HL-60/S4 (cell line): ENCODE data around the gene ACADM.
"Not testable (repeated sequence)": the region's sequence is repeated elsewhere in the genome, so short reads cannot be mapped to it uniquely, and the experiment has no call there.

Source experiments
- in situ Hi-C: fragments of 300-500 bp; cut with MboI; formaldehyde crosslinking; loops from 2 replicates; pipeline ENCODE4 v1.14.3; 2022; ENCODE audit warnings: low sequenced_read_pairs

Gene ACADM

GRCh38 chr1:75791022-75791421 lies 66.5 kb downstream of the ACADM start:
- in situ Hi-C loops: no loop called here

DNA sequence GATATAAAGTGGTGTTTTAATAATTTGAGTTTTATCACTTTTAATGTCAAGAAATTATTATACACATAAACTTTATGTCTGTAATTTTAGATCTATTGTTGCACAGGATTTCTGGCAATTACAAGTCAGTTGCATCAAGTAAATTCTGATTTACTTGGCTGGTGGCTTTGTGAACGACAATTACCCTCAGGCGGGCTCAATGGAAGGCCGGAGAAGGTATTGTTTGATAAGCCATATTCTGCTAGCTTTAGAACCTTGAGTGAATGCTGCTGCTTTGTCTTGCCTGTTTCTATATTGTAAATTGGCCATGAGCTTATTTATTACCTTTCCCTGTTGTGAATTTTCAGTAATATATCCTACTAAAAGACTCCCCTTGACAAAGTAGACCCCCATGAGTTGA lies 67.6 kb downstream of the ACADM start:
- in situ Hi-C loops: no loop called here

GRCh38 chr1:75794382-75794781 lies 69.9 kb downstream of the ACADM start:
- in situ Hi-C loops: no loop called here

- in situ Hi-C loops: no loop called here
Measured at GRCh38 chr1:75795703-75796193, 71.2 kb downstream of the ACADM start.

DNA sequence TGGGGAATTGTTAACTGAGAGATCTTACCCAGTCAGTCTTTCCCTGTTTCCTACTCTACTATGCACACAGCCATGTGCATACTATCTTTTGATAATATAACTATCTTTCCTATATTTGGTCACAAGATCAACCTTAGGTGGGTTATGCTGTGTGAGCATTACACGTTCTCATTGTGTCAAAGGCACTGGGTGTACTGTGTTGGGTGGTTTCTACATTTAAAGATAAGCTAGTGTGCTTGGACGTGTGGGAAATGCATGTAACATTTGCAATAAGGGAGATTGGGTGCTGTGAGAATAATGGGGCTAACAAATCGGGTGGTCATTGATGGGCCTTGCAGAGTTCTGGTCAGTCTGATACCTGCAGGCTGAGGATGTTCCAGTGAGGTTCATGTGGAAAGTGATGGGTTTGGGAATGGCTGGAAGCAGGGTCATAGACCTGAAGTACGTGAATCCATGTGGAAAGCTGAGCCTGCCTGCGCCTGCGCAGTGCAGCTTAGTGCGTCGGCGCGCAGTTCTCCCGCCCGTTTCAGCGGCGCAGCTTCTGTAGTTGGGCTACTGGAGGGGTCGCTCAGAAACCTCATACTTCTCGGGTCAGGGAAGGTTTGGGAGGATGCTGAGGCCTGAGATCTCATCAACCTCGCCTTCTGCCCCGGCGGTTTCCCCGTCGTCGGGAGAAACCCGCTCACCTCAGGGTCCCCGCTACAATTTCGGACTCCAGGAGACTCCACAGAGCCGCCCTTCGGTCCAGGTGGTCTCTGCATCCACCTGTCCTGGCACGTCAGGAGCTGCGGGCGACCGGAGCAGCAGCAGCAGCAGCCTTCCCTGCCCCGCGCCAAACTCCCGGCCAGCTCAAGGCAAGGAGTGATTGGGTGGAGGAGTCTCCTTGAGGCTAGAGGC lies 72.1 kb downstream of the ACADM start, which contains the start of gene MSH4:
Gene MSH4 (plus strand): TSS at position 507 of the 897 bp plus-strand sequence. CDS start 104 bp downstream, at position 611.
- in situ Hi-C loops: no loop called here

- in situ Hi-C loops: no loop called here
Measured at GRCh38 chr1:75797273-75797588, 72.7 kb downstream of the ACADM start.

DNA sequence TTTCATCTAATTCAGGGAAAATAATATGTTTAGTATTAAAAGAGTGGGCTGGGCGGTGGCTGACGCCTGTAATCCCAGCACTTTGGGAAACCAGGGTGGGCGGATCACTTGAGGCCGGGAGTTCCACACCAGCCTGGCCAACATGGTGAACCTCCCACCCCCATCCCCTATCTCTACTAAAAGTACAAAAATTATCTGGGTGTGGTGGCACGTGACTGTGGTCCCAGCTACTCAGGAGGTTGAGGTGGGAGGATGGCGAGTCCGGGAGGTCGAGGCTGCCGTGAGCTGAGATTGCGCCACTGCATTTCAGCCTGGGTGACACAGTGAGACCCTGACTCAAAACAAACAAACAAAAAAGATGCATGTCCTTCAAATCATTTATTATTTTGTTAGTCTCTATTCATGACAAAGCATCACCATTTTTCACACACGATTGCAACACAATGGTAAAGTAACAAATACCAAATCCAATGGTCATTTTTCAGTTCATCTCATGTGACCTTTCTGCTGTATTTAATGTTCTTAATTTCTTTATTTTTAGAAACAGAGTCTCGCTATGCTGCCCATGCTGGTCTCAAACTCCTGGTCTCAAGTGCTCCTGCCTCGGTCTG lies 73.2 kb downstream of the ACADM start:
- in situ Hi-C loops: no loop called here

DNA sequence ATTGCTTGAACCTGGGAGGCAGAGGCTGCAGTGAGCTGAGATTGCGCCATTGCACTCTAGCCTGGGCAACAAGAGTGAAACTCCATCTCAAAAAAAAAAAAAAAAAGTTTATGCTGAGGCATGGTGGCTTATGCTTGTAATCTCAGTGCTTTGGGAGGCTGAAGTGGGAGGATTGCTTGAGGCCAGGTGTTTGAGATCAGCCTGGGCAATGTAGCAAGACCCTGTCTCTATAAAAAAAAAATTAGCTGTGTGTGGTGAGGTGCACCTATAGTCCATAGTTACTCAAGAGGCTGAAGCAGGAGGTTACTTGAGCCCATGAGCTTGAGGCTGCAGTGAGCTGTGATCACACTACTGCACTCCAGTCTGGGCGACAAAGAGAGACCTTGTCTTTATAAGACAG lies 77.0 kb downstream of the ACADM start:
- in situ Hi-C loops: not testable (repeated sequence)

GRCh38 chr1:75808921-75809320 lies 84.4 kb downstream of the ACADM start:
- in situ Hi-C loops: no loop called here

DNA sequence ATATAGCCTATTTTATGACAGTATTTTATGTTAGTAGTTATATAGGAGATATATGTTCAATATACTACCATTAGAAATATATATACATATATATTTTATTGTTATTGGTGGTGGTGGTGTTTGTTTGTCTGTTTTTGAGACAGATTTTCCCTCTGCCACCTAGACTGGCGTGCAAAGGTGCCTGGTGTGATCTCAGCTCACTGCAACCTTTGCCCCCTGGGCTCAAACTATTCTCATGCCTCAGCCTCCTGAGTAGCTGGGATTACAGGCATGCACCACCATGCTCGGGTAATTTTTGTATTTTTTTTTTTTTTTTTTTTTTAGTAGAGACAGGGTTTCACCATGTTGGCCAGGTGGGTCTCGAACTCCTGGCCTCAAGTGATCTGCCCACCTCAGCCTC lies 85.6 kb downstream of the ACADM start:
- in situ Hi-C loops: not testable (repeated sequence)

DNA sequence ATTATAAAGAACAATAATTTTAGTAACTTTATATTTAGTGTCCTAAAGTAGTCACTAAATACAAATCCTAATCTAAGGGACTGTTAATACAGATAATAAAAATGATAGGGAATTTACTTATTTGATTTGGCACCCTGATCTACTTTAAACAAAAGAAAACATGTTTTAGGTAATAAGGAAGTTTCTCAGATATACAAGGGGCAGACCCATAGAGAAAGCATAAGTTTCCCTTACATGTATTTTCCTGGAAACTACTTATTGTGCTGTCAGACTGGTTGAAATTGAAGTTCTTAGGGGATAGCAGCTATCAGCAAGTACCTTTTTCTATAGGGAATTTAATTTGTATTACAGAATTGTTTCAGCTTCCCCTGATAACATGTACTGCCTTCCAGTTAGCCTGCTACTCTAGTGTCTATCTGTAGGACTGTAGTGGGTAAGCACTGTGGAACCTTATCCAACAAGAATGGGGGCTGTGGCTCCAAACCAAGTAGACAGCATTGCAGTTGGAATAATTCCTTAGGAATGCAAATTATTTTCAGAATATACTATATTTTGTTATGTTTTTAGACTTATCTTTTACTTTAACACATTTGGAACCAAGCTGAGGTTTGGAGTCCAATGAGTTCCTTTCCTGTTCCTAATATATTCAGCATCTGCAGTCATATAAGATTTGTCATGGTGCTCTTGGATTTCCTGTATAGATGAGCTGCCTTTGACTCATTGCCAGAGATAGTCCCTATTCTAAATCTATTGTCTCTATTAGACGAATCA lies 86.9 kb downstream of the ACADM start:
- in situ Hi-C loops: no loop called here

GRCh38 chr1:75812065-75812464 lies 87.6 kb downstream of the ACADM start:
- in situ Hi-C loops: no loop called here
